K562 (cell line): ENCODE data around the gene ZGLP1. TPM values are rescaled to one million over a fixed set of nuclear protein-coding genes. Genes with fewer than 3 reads are reported as not detected.

ENCODE experiments used
- AFF4 ChIP-seq: sonication (generic); formaldehyde crosslinking; IDR thresholded peaks from 2 replicates; pipeline ENCODE4 v1.8.0; 2023; ENCODE audit warnings: mild to moderate bottlenecking, missing genetic modification reagents
- POLR2A ChIP-seq: fragments of 450-650 bp; conservative IDR thresholded peaks from 2 replicates; pipeline ENCODE4 v1.6.1; 2016
- ZNF830 ChIP-seq: fragments of 250-450 bp; sonication (Bioruptor Pico); IDR thresholded peaks from 2 replicates; pipeline ENCODE4 v1.5.0; 2021; ENCODE audit warnings: mild to moderate bottlenecking
- polyA plus RNA-seq, 8 experiments: library from polyadenylated mRNA; depleted of rRNA in 4 of 8; stranded (reverse) in 5 of 8; unstranded in 3 of 8; fragments of >200 nt; fragmentation: Nextera tagmentation in 2 of 8; fragmentation: Illumina TruSeq in 1 of 8; extraction: Ambion mirVana in 2 of 8; extraction: Trizol in 1 of 8; gene quantifications; 2 replicates each; pipeline versions ENCODE4 v1.2.1 to v1.2.3, GENCODE V29; 2011 to 2014; ENCODE audit warnings: inconsistent platforms in 1 of 8, missing spikeins in 1 of 8
- total RNA-seq, 7 experiments: library from RNA; depleted of rRNA in 6 of 7; stranded (reverse); fragments of >200 nt in 6 of 7; fragmentation: Illumina TruSeq in 2 of 7; extraction: Trizol in 2 of 7; gene quantifications; 2 replicates each; pipeline versions ENCODE4 v1.2.1 to v1.2.3, GENCODE V29; 2011 to 2021; ENCODE audit warnings: low replicate concordance in 1 of 7

ZGLP1 gene
- total and polyA plus RNA-seq, 9 of the 15 experiments (the other 6 are each of a cell fraction or from before 2014, with no cell fraction given) = 0.24 to 4.5 (median 2.2) TPM

GRCh38 chr19:10316229-10317044 is 6.8 kb upstream of the ZGLP1 start (continued):
- TF ChIP-seq AFF4 = no peak
- peak; percentile 33; the same call in 1 of the 2 replicates for TF ChIP-seq POLR2A
- no peak for TF ChIP-seq ZNF830 (CRISPR knock-in tag)
